K562 (cell line): ENCODE measurements around the gene PRAC1. TPM values are rescaled to one million over a fixed set of nuclear protein-coding genes. Genes with fewer than 3 reads are reported as not detected.
A peak's percentile ranks its signal among the peaks of the same experiment; 100 is the strongest.

Experiments used
- ATAC-seq: fragments of 200-7000 bp; cut with Tn5 transposase; 3 replicates; pipeline ENCODE4 v1.9.1; 2020; ENCODE audit warnings: moderate library complexity
- BruUV-seq: library from RNA; stranded (reverse); fragments of 400-500 nt; replicated peaks from 2 replicates; lab custom pipeline; 2021; lab: Mats Ljungman, UMichigan
- CTCF ChIA-PET: fragments of 300-600 bp; formaldehyde crosslinking; extraction: SDS; loops from one replicate; lab custom pipeline; 2021; ENCODE audit warnings: low intra/inter-chr PET ratio; lab: Yijun Ruan, JAX
- POLR2A ChIA-PET: fragments of 300-600, 350-650 bp; sonication (Branson Sonifier 250); formaldehyde crosslinking; extraction: SDS; loops from one replicate; lab custom pipeline; 2021; ENCODE audit warnings: antibody characterized with exemption, inconsistent platforms; lab: Yijun Ruan, JAX
- DNase-seq, 4 experiments: peaks; one replicate each; pipeline versions ENCODE4 v3.0.0 to v3.0.0-alpha.2; 2011 to 2018; ENCODE audit warnings: low spot score in 3 of 4, mixed read lengths in 3 of 4; ENCODE audit errors: extremely low read depth in 1 of 4
- FAIRE-seq: peaks from 2 replicates; lab custom pipeline; 2011; peaks lifted over from hg19 to GRCh38; lab: Jason Lieb, UNC
- H2AFZ ChIP-seq: 2 replicates; pipeline ENCODE4 v1.6.0; 2011; ENCODE audit warnings: low read depth, low read length, control low read depth, inconsistent platforms
- H3K27ac ChIP-seq: fragments of 200-600 bp; 3 replicates; pipeline ENCODE4 v1.8.0; 2011; ENCODE audit warnings: low read depth, mild to moderate bottlenecking, control low read depth, inconsistent platforms, low read length, moderate library complexity, mixed read lengths; ENCODE audit errors: extremely low read depth
- H3K27me3 ChIP-seq, 2 experiments: fragments of 300-600 bp in 1 of 2; 2 replicates in 1 of 2; 3 replicates in 1 of 2; pipeline versions ENCODE4 v1.6.0 to v1.8.0; 2011; ENCODE audit warnings: inconsistent platforms in 2 of 2, low read length in 2 of 2, mild to moderate bottlenecking in 1 of 2, mixed read lengths in 1 of 2, moderate library complexity in 1 of 2; ENCODE audit not compliant: control insufficient read depth in 2 of 2, insufficient read depth in 2 of 2
- H3K36me3 ChIP-seq: fragments of 300-600 bp; 3 replicates; pipeline ENCODE4 v1.8.0; 2011; ENCODE audit warnings: mild to moderate bottlenecking, low read length, inconsistent platforms; ENCODE audit not compliant: control insufficient read depth, insufficient read depth
- H3K4me1 ChIP-seq, 2 experiments: fragments of 200-600 bp in 1 of 2; replicated peaks in 1 of 2; 2 replicates in 1 of 2; 3 replicates in 1 of 2; pipeline versions ENCODE4 v1.5.1 to v1.8.0; 2011; ENCODE audit warnings: inconsistent platforms in 2 of 2, low read length in 2 of 2, mild to moderate bottlenecking in 1 of 2, mixed read lengths in 1 of 2, moderate library complexity in 1 of 2; ENCODE audit not compliant: control insufficient read depth in 2 of 2, insufficient read depth in 2 of 2
- H3K4me2 ChIP-seq: 2 replicates; pipeline ENCODE4 v1.6.1; 2011; ENCODE audit warnings: low read length, control low read depth, inconsistent platforms, mixed read lengths; ENCODE audit not compliant: insufficient read depth
- H3K4me3 ChIP-seq: fragments of 200-600 bp; sonication (generic), shearing (Covaris generic); 2 replicates; pipeline ENCODE4 v1.5.1; 2016; ENCODE audit warnings: control low read depth, inconsistent platforms
- H3K79me2 ChIP-seq: fragments of 200-600 bp; 3 replicates; pipeline ENCODE4 v1.8.0; 2011; ENCODE audit warnings: low read length, inconsistent platforms; ENCODE audit not compliant: control insufficient read depth, insufficient read depth
- H3K9ac ChIP-seq, 2 experiments: 2 replicates each; pipeline versions ENCODE4 v1.6.0 to v1.6.1; 2011; ENCODE audit warnings: low read depth in 2 of 2, low read length in 2 of 2, control low read depth in 1 of 2, inconsistent platforms in 1 of 2, mild to moderate bottlenecking in 1 of 2, mixed read lengths in 1 of 2; ENCODE audit not compliant: insufficient read depth in 1 of 2
- H3K9me1 ChIP-seq: one replicate; pipeline ENCODE4 v1.6.0; 2011; ENCODE audit warnings: inconsistent platforms, mild to moderate bottlenecking, low read length, moderate library complexity; ENCODE audit not compliant: control insufficient read depth, insufficient read depth
- H3K9me3 ChIP-seq: replicated peaks from 2 replicates; pipeline ENCODE4 v1.5.1; 2011; ENCODE audit warnings: low read depth, low read length, inconsistent platforms; ENCODE audit not compliant: control insufficient read depth, insufficient read depth
- H4K20me1 ChIP-seq: replicated peaks from 2 replicates; pipeline ENCODE4 v1.6.1; 2011; ENCODE audit warnings: low read length, inconsistent platforms, mixed read lengths; ENCODE audit not compliant: control insufficient read depth, insufficient read depth
- CXXC5 ChIP-seq: fragments of 250-450 bp; sonication (Bioruptor Pico); IDR thresholded peaks from 2 replicates; pipeline ENCODE4 v1.8.0; 2022; ENCODE audit warnings: inconsistent platforms, mild to moderate bottlenecking, moderate library complexity
- MAX ChIP-seq: sonication (generic); formaldehyde crosslinking; IDR thresholded peaks from 2 replicates; pipeline ENCODE4 v1.9.0; 2022; ENCODE audit warnings: mild to moderate bottlenecking, missing genetic modification reagents
- RAD21 ChIP-seq, 2 experiments: fragments of 250-450 bp in 1 of 2; fragments of 450-650 bp in 1 of 2; sonication (Bioruptor Pico) in 1 of 2; formaldehyde crosslinking in 1 of 2; IDR thresholded peaks in 1 of 2; conservative IDR thresholded peaks in 1 of 2; 2 replicates each; pipeline versions ENCODE4 v1.4.0 to v1.8.0; 2020 to 2022; ENCODE audit warnings: mild to moderate bottlenecking in 2 of 2, moderate library complexity in 1 of 2
- SMC3 ChIP-seq: conservative IDR thresholded peaks from 2 replicates; pipeline ENCODE4 v1.6.1; 2011; ENCODE audit warnings: low read depth, low read length, improper control_type of control experiment; ENCODE audit not compliant: insufficient read depth
- ZFP36 ChIP-seq: fragments of 150-350 bp; IDR thresholded peaks from 2 replicates; pipeline ENCODE4 v1.6.1; 2018; ENCODE audit warnings: low read length, low read depth; ENCODE audit not compliant: partially characterized antibody
- ZFX ChIP-seq: sonication (generic); formaldehyde crosslinking; IDR thresholded peaks from 2 replicates; pipeline ENCODE4 v1.8.0; 2022; ENCODE audit warnings: mild to moderate bottlenecking, missing genetic modification reagents, moderate library complexity
- WGBS: fragments of 100-300 bp; shearing (Covaris generic); methylation state at CpG from one replicate; pipeline ENCODE4 v1.1.6; 2016; ENCODE audit warnings: low coverage, mixed read lengths; ENCODE audit not compliant: insufficient coverage; ENCODE audit errors: missing lambda C conversion rate; 5-methylcytosine and 5-hydroxymethylcytosine counted together
- in situ Hi-C: fragments of 300-500 bp; cut with MboI; formaldehyde crosslinking; loops from 4 replicates; pipeline ENCODE4 v1.15.0; 2018; ENCODE audit warnings: inconsistent platforms, mixed read lengths
- intact Hi-C: fragments of 100-400 bp; cut with micrococcal nuclease; formaldehyde crosslinking; loops from 2 replicates; pipeline ENCODE4 v1.14.2; 2022
- polyA plus RNA-seq, 8 experiments: library from polyadenylated mRNA; depleted of rRNA in 4 of 8; stranded (reverse) in 5 of 8; unstranded in 3 of 8; fragments of >200 nt; fragmentation: Nextera tagmentation in 2 of 8; fragmentation: Illumina TruSeq in 1 of 8; extraction: Ambion mirVana in 2 of 8; extraction: Trizol in 1 of 8; gene quantifications; 2 replicates each; pipeline versions ENCODE4 v1.2.1 to v1.2.3, GENCODE V29; 2011 to 2014; ENCODE audit warnings: inconsistent platforms in 1 of 8, missing spikeins in 1 of 8
- total RNA-seq, 7 experiments: library from RNA; depleted of rRNA in 6 of 7; stranded (reverse); fragments of >200 nt in 6 of 7; fragmentation: Illumina TruSeq in 2 of 7; extraction: Trizol in 2 of 7; gene quantifications; 2 replicates each; pipeline versions ENCODE4 v1.2.1 to v1.2.3, GENCODE V29; 2011 to 2021; ENCODE audit warnings: low replicate concordance in 1 of 7
- TF ChIP-seq, protein P1 (sequence below), 3 experiments: IDR thresholded peaks in 2 of 3; conservative IDR thresholded peaks in 1 of 3; 2 replicates each; pipeline ENCODE4 v1.5.1; 2011 to 2012; ENCODE audit warnings: low read length in 3 of 3, mild to moderate bottlenecking in 3 of 3, control low read depth in 2 of 3, improper control_type of control experiment in 1 of 3, inconsistent platforms in 1 of 3, low read depth in 1 of 3, mixed read lengths in 1 of 3, moderate library complexity in 1 of 3; ENCODE audit not compliant: insufficient read depth in 2 of 3
- TF ChIP-seq, protein P2 (sequence below), 2 experiments: fragments of 450-650 bp; formaldehyde crosslinking in 1 of 2; IDR thresholded peaks; 2 replicates each; pipeline versions ENCODE4 v1.4.0 to v1.6.1; 2014 to 2020; ENCODE audit warnings: mild to moderate bottlenecking in 2 of 2, borderline replicate concordance in 1 of 2, low read depth in 1 of 2

The PRAC1 gene
- total and polyA plus RNA-seq, 9 of the 15 experiments (the other 6 are each of a cell fraction or from before 2014, with no cell fraction given) = not detected

GRCh38 chr17:48724251-48725003 lies 2.1 kb upstream of the PRAC1 start:
- Histone ChIP-seq H3K9ac (no peak overlapping the region), H3K4me3 (no peak overlapping the region), H3K36me3 (no peaks in the 10 kb centered on the region), H3K27me3 (peaks cover 68 to 84% of the 10 kb centered on the region in 2 experiments), H3K9me1 (no peaks in the 10 kb centered on the region), H3K27ac (no peak overlapping the region), H3K4me2 (no peak overlapping the region), H3K4me1 (peaks cover 0 to 24% of the 10 kb centered on the region in 2 experiments; a peak in 2 of 5 replicates), H2AFZ (no peak overlapping the region), H3K79me2 (no peaks in the 10 kb centered on the region), H3K9me3 (no peaks in the 10 kb centered on the region), H4K20me1 (peaks cover 3% of the 10 kb centered on the region; the same call in 1 of the 2 replicates)
- FAIRE-seq (peak; percentile 80), DNase-seq (peak; percentile 57 to 76 (median 61)), ATAC-seq (peak; percentile 96)
- no TSS peak for BruUV-seq
- 20% methylated on average over 32 of the region's 32 CpGs for WGBS
- POLR2A ChIA-PET = interaction anchor here (0.6 to 2.3 kb wide), 7 partner anchors 10 to 831 kb away, joined by 3 to 7 read pairs (median 3); partner anchors contain the start of gene ATP5MC1
- intact Hi-C loops = loop anchor here (1.0 to 2.0 kb wide), 3 partner anchors 46 to 155 kb away; no protein-coding TSS in a partner anchor
- CTCF ChIA-PET = interaction anchor here (0.6 to 2.6 kb wide), 4 partner anchors 59 to 671 kb away, joined by 3 to 21 read pairs (median 6); no protein-coding TSS in a partner anchor
- in situ Hi-C loops = no loop called here
- TF ChIP-seq ZFP36 = peak; percentile 26
- TF ChIP-seq, protein P1, sequence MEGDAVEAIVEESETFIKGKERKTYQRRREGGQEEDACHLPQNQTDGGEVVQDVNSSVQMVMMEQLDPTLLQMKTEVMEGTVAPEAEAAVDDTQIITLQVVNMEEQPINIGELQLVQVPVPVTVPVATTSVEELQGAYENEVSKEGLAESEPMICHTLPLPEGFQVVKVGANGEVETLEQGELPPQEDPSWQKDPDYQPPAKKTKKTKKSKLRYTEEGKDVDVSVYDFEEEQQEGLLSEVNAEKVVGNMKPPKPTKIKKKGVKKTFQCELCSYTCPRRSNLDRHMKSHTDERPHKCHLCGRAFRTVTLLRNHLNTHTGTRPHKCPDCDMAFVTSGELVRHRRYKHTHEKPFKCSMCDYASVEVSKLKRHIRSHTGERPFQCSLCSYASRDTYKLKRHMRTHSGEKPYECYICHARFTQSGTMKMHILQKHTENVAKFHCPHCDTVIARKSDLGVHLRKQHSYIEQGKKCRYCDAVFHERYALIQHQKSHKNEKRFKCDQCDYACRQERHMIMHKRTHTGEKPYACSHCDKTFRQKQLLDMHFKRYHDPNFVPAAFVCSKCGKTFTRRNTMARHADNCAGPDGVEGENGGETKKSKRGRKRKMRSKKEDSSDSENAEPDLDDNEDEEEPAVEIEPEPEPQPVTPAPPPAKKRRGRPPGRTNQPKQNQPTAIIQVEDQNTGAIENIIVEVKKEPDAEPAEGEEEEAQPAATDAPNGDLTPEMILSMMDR (IDR thresholded peaks at IDR 0.05 in 2 of 3, conservative IDR thresholded peaks at IDR 0.05 in 1 of 3; ENCODE audit: insufficient read depth in 2 of 3, low read depth in 1 of 3, low read length in 3 of 3) = peak; percentile 79 to 84 (median 80)
- no peak for TF ChIP-seq CXXC5 (CRISPR knock-in tag)
- TF ChIP-seq SMC3 = peak; percentile 57; the same call in 1 of the 2 replicates
- 0 out of 2 replicates have a peak, but pooled peaks have one; percentile 24 for TF ChIP-seq ZFX (CRISPR knock-in tag)
- TF ChIP-seq, protein P2, sequence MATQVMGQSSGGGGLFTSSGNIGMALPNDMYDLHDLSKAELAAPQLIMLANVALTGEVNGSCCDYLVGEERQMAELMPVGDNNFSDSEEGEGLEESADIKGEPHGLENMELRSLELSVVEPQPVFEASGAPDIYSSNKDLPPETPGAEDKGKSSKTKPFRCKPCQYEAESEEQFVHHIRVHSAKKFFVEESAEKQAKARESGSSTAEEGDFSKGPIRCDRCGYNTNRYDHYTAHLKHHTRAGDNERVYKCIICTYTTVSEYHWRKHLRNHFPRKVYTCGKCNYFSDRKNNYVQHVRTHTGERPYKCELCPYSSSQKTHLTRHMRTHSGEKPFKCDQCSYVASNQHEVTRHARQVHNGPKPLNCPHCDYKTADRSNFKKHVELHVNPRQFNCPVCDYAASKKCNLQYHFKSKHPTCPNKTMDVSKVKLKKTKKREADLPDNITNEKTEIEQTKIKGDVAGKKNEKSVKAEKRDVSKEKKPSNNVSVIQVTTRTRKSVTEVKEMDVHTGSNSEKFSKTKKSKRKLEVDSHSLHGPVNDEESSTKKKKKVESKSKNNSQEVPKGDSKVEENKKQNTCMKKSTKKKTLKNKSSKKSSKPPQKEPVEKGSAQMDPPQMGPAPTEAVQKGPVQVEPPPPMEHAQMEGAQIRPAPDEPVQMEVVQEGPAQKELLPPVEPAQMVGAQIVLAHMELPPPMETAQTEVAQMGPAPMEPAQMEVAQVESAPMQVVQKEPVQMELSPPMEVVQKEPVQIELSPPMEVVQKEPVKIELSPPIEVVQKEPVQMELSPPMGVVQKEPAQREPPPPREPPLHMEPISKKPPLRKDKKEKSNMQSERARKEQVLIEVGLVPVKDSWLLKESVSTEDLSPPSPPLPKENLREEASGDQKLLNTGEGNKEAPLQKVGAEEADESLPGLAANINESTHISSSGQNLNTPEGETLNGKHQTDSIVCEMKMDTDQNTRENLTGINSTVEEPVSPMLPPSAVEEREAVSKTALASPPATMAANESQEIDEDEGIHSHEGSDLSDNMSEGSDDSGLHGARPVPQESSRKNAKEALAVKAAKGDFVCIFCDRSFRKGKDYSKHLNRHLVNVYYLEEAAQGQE (IDR thresholded peaks at IDR 0.05; ENCODE audit: borderline replicate concordance) = 0 out of 2 replicates have a peak, but pooled peaks have one; percentile 23
- TF ChIP-seq, protein P2 (CRISPR knock-in tag; IDR thresholded peaks at IDR 0.05; ENCODE audit: low read depth) = no peak
- TF ChIP-seq MAX (CRISPR knock-in tag) = no peak
- TF ChIP-seq RAD21 (CRISPR knock-in tag; conservative IDR thresholded peaks at IDR 0.05 in 1 of 2, IDR thresholded peaks at IDR 0.05 in 1 of 2) = peak; percentile 46 to 73
